CD4-positive, alpha-beta T cell treated with Interleukin-10 for 1 hour (primary cell): Measurements from ENCODE around the gene GUCY2D.
"Not testable (repeated sequence)": the region's sequence is repeated elsewhere in the genome, so short reads cannot be mapped to it uniquely, and the experiment has no call there.

Experiments used
- DNase-seq: peaks from one replicate; pipeline ENCODE4 v3.0.0-alpha.2; 2020

The GUCY2D gene

DNA sequence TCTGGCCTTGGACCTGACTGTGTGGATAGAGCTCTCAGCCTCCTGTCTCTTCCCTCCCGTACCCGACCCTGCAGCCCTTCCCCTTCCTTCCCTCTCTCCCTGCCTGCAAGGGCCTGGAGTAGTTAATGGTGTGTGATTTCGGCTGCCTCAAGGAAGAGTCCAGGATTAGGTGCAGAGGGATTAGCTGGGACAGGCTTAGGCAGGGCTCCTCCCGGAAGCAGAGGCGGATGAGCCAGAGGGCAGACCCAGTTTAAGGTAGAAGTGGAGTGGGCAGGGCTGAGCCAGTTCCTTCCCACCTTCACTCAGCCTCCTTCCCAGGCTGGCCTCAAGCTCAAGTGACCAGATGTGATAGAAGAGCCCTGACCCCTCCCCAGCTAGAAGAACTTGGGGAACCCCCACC is 16.8 kb downstream of the GUCY2D start:
- no peak for DNase-seq

DNA sequence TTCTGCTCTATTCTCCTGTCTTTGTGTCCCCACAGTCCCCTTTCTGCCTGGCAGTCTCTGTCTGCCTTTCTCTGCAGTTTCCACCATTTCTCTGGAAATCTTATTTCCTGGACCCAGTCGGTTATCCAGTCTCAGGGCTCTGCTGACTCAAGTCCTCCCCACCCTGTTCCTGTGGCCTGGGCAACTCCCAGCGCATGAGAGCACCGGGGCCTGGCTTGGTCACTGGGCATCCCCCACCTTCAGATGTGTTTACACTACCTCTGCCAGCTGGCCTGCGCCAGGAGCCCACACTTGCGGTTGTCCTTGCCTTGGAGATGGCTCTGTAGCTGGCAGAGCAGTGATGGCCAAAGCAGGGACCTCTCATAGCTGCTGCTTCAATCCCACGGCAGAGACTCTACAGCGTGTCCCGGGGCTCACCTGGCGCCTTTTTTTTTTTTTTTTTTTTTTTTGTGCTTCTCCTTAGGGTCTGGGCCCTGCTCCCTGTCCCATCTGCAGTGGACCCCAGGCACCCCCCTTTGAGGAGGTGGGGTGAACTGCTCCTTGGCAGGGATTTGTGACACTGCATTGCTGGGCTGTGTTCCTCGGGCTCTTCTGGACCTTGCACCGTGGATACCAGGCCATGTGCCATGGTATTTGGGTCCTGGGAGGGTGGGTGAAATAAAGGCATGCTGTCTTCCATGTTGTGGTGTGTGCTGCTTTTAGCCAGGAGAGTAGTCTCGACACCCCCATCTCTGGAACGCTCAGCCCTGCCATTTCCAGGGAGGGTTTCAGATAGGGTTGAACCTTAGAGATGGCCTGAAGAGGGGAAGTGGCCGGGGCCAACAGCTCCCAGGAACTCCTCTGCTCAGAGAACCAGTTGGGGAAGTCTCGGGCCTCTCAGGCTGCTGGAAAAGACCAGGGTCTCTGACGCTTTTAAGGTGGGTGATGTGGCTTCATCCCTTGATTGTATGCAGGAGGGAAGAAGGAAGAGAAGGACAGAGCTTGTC is 17.5 kb downstream of the GUCY2D start:
- no peak for DNase-seq

DNA sequence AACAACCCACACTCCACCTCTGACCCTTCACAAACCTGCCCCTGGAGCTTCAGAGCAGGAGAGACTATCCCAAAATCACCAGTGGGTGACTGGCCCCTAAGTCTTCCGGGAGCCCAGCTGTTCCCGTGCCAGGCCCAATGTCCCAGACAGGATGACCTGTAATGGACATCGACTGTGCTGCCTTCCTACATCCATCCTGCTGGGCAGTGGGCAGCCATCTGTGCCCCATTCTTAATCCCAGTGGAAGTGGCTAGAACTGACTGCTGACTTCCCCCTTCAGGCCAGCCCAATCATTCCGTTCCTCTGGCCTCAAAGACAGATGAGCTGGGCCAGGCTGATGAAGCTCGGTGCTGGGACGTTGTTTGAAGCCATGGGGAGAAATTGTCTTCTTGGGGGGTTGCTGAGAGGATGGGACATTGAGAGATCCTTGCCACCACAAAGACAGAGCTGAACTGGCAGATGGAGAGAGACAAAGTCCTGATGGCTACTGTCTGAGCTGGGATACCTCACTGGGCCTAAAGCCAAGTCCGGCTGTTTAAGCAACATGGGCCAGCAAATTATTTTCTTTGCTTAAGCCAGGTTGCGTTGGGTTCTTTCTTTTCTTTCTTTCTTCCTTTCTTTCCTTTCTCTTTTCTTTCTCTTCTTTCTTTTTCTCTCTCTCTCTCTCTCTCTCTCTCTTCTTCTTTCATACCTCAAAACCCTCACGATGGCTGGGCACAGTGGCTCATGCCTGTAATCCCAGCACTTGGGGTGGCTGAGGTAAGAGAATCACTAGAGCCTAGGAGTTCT is 18.6 kb downstream of the GUCY2D start:
- DNase-seq: no peak

DNA sequence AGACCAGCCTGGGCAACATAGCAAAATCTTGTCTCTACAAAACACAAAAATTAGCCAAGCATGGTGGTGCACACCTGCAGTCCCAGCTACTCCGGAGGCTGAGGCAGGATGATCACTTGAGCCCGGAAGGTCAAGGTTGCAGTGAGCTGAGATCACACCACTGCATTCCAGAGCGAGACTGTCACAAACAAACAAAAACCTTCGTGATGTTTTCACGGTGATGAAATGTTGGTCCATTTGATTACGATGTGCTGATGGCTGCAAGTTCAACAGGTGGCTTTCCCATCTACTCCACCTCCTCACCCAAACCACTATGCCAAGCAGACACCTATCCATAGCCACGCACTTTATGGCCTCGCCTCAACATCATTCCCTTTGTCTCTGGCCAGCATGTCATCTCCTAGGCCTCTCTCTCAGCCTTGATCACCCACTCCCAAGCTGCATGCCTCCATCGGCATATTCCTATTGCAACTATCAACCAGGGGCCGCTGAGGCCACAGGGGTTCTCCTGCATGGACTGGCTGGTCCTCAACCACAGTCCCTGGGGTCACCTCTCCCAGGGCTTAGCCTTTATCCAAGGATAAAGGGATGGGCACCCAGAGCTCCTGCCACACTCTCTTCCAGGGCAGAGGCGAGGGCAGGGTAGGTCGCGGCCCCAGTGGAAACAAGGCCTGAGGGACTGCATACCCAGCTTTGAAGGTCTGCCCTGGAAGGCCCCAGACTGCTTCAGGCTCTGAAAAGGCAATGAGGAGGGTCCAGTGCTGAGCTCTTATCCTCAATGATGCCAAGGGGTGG is 19.3 kb downstream of the GUCY2D start:
- no peak for DNase-seq

DNA sequence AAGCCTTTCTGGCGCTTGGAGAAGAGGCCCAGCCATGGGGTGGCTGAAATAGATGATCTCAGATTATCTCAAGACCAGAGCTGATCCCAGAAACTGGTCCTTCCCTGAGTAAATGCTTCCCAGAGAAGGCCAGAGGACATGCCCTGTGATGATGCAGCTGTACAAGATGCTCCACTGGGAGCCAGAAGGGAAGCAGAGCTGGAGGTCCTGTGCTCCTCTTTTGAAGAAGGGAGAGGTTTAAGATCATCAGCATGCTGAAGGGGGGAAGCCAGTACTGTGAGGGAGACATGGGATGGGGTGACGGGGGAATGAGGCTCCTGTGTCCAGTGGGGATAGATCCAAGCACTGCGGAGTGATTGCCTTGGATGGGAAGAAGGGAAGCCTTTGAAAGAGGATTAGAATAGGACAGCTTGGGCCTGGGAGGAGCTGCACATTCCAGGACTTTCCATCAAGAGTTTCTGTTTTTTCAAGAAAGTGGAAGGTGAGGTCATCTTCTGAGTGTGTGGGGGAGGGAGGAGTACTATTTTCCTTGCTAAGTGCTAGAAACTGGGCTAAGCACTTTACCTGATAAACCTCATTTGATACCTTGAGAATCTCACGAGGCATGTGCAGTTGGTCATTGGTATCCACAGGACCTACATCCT is 20.1 kb downstream of the GUCY2D start:
- DNase-seq: no peak

DNA sequence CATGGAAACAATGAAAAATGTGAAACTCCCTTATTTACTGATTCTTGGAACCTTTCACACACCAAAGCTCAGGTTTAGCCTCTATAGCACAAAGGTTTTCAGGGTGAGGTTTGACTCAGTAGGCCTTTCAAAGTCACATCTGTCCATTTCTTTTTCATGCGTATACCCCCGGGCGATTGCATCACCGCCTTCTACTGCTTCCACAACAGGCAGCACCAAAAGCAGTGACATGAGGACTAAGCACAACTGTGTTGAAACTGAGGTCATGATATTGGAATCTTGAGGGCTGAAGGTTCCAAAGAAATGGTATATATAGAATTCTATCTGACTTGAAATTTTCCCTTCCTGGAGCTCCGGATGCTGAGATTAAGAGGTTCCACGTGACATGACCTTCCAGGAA is 21.7 kb downstream of the GUCY2D start:
- not testable (repeated sequence) for DNase-seq

DNA sequence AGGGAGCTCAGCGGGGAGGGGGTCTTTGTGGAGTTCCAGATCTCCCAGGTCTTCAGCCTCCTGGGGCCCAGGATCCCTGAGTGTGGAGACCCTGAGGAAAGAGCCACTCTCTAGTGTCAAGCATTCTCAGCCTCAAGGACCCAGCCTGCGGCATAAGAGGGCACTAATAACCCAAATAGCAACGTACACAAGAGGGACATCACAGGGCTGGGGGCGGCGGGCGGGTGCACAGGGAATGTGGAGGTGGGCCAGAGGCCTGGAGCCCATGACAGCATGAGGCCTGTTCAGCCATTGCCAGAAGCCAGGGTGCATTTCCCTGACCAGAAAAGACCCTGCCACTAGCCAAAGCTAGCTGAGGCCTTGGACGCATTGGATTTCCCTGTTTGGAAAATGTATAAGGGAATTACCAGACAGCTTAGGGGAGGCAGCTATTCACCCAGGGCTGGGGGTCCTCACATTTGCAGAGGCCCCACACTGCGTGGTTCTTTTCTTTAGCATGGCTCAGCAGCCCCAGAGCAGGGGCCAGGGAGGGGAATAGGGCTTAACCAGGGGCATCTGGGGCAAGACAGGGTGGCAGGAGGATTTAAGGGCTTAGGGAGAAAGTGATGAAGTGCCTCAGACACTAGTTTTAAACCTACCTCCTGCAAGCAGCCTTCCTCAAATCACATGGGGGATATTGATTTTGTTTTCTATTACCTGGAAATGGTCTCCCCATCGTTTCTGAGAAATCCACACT is 22.9 kb downstream of the GUCY2D start:
- DNase-seq: no peak

DNA sequence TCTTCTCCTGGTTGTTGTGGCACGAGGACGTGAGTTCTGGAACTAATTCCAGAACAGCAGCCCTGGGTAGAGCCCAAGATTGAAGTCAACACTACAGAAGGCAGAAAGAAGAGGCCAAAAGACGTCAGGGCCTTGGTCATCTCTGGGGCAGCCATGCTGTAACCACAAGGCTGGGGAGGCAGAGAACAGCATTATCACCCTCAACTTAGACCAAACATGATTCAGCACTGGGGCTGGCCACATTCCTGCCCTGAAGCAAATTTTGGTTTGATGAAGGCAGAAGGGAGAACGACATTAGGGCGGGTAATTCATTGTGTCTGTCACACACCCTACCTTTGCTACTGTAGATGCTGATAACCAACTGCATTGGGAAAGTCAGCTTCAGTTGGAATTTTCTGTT is 26.7 kb downstream of the GUCY2D start:
- DNase-seq: no peak

DNA sequence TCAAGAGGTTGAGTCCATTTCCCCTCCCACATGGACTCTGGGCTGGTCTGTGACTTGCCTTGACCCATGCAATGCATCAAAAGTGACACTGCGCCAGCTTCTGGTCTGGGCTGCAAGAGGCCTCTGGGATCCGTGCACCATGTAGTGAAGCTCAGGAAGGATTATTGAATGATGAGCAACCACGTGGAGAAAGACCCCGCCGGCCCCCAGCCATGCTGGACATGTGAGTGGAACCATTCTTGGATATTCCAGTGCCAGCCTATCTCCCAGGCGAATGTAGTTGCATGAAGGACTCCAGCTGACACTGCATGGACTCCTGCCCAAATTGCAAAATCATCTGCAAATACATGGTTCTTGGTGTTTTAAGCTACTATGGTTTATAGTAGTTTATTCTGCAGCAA is 28.8 kb downstream of the GUCY2D start:
- DNase-seq: no peak

DNA sequence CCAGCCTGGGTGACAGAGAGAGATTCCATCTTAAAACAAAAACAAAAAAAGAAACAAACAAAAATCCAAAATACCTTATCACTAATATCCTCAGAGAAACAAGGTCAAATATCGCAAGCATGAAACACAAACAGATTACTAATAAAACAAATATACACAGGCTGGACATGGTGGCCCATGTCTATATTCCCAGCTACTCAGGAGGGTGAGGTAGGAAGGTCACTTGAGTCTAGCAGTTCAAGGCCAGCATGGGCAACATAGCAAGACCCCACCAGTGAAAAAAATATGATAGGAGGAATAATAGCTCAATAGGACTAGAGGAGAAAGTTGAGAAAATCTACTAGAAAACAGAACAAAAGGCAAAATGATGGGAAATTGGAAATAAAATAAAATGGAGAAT is 29.5 kb downstream of the GUCY2D start:
- no peak for DNase-seq

DNA sequence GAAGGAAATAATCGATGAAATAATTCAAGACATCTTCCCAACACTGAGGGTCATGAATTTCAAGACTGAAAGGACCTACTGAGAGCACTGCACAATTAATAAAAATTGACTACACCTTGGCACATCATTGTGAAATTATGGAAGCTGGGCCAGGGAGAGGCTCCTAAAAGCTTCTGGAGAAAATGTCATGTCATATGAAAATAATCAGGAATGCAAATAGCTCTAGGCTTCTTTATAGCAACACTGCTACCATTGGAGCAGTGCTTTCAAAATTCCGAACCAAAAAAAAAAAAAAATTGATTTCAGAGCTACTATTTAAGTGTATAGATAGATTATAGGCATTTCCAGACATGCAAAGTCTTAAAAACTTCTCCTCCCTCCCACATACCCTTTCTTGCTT is 30.0 kb downstream of the GUCY2D start:
- DNase-seq: no peak

DNA sequence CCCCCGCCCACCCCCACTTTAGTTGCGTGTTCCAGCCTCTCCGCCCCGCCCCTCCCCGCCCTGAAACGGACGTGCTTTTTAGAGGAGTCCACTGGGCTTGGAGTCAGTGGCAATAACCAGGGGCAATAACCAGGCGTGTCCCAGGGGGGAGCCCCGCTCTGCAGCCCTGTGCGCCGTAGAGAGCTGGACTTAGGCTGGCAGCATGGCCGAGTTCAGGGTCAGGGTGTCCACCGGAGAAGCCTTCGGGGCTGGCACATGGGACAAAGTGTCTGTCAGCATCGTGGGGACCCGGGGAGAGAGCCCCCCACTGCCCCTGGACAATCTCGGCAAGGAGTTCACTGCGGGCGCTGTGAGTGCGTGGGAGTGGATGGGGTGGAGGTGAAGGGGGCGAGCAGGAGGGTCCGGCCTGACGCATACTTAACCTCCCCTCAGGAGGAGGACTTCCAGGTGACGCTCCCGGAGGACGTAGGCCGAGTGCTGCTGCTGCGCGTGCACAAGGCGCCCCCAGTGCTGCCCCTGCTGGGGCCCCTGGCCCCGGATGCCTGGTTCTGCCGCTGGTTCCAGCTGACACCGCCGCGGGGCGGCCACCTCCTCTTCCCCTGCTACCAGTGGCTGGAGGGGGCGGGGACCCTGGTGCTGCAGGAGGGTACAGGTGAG is 36.7 kb downstream of the GUCY2D start, which contains the start of gene ALOX15B:
TSS of gene ALOX15B (plus strand) at position 106 of the 657 bp plus-strand sequence. CDS start at position 203, 97 bp downstream.
- DNase-seq: no peak

DNA sequence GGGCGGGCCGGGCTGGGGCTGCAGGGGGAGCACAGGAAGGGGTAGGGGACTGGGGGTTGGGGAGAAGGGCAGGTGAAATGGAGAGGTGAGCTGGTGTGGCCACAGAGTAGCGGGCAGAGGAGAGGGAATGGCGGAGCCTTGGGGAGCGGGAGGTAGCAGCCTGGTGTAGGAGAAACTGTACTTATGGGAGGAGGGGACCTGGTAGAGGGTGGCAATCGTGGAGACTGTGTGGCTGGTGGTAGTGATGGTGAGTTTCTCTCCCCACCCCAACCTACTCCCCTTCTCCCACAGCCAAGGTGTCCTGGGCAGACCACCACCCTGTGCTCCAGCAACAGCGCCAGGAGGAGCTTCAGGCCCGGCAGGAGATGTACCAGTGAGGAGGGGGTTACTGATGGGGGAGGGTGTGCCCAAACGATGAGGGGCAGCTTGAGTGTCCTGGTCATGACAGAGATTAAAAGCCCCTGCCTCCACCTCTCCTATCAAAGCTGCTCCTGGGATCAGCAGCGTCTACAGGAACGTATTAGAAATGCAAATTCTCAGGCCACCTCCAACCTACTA is 37.3 kb downstream of the GUCY2D start:
- no peak for DNase-seq

DNA sequence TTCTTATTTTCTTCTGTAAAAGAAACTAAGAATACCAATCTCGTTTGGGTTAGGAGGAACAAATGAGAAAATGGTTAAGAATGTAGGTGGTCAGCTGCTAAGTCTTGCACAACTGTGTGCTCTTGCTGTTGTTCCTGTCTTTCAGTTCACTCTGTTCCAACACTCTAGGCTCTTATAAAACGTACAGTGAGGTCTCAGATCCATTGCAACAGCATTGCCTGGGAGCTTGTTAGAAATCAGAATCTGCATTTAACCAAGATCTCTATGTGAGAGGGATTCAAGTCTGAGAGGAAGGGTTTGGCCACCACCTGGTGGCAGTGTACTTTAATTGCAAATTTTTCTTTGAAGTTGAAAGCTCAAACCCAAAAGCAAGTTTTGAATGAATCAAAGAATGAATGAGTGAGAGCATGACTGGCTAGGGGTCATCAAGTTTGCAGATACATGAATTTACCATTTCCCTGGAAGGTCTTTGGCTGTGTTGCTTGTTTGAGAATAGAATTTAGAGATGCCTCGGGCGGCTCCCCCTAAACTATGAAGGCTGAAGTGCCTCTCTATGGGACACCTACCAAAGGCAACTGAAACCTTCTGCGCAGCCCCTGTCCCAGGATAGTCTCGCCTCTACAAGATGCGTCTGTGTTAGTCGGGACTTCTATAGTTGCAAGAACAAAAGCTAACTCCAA is 39.0 kb downstream of the GUCY2D start:
- DNase-seq: peak; percentile 59

DNA sequence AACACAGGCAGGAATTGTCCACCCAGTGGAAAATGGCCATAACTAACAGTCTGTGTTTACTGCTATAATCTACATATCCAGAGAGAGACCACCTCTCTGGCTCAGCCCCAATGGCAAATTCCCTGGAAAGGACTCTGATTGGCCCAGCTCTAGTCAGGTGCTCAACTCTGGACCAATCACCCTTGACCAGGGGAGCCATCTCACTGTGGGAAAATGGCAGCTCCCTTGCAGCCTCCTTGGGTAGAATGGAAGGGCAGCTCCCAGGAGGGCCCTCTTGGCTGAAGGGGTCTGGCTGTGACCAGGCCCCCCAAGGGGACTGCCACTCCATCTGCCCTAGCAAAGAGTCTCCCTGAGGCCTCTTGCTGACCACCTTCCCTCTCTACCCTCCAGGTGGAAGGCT is 39.6 kb downstream of the GUCY2D start:
- no peak for DNase-seq

DNA sequence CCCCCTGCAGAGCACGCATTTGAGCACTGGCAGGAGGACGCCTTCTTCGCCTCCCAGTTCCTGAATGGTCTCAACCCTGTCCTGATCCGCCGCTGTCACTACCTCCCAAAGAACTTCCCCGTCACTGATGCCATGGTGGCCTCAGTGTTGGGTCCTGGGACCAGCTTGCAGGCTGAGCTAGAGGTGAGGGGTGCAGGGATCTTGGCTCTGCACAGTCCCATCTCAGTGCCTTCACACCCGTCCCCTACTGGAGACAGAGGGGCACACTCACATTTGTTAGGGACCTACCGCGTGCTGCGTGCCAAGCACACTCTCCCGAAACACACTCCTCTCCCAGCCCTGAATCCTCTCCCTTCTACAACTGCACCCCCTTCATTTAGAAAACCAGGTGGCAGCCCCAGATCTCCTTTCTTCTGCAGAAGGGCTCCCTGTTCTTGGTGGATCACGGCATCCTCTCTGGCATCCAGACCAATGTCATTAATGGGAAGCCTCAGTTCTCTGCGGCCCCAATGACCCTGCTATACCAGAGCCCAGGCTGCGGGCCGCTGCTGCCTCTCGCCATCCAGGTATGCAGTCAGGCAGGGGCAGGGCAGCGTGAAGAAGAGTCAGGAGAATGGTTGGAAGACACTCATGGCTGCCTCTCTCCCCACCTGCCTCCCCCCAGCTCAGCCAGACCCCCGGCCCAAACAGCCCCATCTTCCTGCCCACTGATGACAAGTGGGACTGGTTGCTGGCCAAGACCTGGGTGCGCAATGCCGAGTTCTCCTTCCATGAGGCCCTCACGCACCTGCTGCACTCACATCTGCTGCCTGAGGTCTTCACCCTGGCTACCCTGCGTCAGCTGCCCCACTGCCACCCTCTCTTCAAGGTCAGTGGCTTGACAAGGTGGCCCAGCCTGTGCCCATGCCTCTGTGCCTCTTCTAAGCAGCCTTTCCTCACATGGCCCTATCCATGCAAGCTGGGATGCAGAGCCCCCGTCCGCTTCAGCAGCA is 42.7 kb downstream of the GUCY2D start:
- no peak for DNase-seq

DNA sequence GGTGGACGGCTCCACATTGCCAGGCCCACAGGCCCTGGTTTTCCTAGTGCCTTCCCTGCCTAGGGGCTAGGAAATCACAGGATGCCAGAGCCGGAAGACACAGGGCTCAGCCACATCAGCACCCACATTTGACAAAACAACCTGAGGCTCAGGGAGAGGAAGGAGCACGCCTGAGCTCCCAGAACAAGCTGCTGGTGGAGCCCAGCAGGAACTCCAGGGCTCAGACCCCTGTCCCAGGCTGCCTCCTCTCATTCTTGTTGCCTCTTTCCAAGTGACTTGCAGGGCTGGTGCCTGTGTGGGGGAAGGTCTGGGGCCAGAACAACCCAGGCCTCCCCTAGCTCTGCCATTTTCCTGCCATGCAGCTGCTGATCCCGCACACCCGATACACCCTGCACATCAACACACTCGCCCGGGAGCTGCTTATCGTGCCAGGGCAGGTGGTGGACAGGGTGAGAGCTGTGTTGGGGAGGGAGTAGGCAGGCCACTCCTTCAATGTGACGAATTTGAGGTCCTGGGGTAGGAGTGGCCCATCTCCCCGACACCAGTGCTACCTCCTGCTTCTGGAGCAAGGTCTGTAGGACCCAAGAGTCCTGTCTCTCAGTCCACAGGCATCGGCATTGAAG is 44.0 kb downstream of the GUCY2D start:
- no peak for DNase-seq
